GM19238 (cell line): ENCODE results near the gene PRMT7.

ENCODE experiments used
- DNase-seq: peaks from one replicate; pipeline ENCODE4 v3.0.0; 2011; ENCODE audit warnings: low spot score; ENCODE audit not compliant: insufficient read length

The PRMT7 gene

DNA sequence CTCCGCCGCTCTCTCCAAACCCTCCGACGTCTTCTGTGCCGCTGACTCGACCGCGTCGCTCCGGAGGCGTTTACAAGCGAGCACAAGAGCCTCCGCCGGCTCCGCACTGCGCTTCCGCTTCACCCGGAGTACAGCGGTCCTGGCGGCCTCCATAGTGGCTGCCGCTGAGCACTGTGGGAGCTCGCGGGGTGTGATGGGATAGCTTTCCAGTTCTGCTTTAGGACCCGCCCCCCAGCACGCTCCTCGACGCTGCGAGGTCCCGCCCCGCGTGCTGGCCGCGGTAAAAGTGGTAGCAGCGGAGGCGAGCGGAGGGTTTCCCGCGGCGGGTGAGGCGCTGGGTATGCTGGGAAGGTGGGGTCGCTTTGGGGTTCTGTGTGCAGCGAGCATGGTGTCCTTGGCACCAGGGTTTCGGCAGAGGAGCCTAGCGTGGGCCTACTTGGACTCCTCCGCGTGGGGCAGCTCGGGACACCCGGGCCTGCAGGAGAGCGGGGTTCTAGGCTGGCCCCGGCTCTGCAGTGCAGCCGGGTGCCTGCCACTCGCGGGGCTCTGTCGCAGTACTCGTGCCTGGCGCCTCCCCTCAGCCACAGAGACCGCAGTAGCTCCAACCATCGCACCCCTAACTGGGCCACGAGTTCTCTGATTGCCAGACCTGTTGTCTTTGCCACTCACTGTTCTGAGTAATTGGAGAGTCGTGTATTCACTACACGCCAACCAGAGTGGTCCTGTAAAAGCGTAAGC lies at the start of gene PRMT7, which contains the start of gene SLC7A6OS:
Gene PRMT7 (plus strand): TSS at position 246 of the 738 bp plus-strand sequence. CDS start 4,961 bp downstream, outside the sequence.
Gene SLC7A6OS (minus strand): TSS at position 173 of the 738 bp plus-strand sequence. CDS start 20 bp downstream, at position 153.
- DNase-seq = peak; percentile 96

- no peak for DNase-seq
Measured at GRCh38 chr16:68263559-68264127, 47.2 kb upstream of the PRMT7 start.

DNA sequence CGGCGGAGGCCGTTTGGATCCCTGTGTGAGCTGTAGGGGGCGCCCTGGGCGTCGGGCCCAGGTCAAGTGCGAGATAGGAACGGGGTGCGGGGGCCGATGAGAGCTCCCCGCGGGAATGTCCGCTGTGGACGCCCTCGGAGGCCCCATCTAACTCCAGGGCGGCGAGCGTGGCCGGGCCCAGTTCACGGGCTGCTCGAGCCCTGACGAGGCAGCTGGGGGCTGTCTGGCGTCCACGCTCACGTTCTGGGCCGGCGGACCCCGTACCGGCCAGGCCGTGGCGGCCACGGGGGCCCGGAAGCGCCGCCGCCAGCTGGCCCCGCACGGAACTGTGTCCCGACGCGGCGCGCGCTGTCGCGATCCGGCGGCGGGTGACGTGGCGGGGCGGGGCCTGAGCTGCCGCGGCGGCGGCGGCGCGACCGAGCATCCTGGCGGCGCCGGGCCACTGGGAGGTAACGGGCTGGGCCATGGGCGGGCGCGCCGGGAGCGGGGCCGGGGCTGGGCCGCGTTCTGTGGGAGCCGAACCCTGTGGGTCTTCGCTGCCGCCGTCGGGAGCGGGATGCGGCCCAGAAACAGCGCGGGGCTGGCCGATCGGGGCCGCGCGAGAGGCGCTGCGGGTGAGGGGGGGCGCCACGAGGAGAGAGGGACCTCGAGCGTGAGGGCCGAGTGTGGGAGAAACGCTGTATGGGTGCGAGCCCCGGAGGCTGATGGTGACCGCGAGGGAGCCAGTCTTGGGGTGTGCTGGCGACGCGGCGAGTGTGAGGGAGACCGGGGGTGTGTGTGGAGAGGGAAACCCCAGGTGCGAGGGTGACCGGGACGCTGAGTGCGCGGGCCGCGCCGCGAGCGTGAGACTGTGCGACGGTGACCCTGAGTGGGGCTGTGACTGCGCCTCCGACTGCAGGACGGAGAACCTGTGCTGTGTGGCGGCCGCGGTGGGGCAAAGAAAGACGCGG lies 46.4 kb upstream of the PRMT7 start, which contains the start of gene SLC7A6:
Gene SLC7A6 (plus strand): TSS at position 399 of the 950 bp plus-strand sequence. CDS start 10,201 bp downstream, outside the sequence.
- peak; percentile 91 for DNase-seq

- no peak for DNase-seq
Measured at GRCh38 chr16:68265078-68265920, 45.5 kb upstream of the PRMT7 start.

DNA sequence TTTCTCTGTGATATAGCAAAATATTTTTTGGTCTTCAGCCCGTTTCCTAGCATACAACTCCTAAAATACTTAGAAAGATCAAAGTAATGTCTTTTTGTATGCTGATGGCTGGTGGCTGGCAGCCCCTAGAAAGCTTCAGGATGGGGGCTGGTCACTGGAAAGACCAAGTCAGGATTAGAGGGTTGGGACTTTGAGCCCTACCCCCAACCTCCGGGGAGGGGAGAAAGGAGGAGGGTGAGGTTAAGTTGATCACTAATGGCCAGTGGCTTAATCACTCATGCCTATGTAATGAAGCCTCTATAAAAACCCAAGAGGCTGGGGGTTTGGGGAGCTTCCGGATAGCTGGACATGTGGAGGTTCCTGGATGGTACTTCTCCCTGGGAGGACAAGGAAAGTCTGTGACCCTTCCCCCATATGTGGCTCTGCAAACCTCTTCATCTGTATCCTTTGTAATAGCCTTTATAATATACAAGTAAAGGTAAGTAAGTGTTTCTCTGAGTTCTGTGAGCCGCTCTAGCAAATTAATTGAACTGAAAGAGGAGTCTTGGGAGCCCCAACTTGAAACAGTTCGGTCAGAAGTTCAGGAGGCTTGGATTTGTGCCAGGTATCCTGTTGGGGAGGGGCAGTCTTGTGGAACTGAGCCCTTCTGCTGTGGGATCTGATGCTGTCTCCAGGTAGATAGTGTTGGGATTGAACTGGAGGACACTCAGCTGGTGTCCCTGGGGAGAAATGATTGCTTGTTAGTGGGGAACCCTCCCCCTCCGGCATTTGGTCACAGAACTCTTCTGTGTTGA lies 43.0 kb upstream of the PRMT7 start:
- no peak for DNase-seq

GRCh38 chr16:68269793-68270192 lies 41.0 kb upstream of the PRMT7 start:
- DNase-seq = no peak

GRCh38 chr16:68270353-68270752 lies 40.5 kb upstream of the PRMT7 start:
- no peak for DNase-seq

DNA sequence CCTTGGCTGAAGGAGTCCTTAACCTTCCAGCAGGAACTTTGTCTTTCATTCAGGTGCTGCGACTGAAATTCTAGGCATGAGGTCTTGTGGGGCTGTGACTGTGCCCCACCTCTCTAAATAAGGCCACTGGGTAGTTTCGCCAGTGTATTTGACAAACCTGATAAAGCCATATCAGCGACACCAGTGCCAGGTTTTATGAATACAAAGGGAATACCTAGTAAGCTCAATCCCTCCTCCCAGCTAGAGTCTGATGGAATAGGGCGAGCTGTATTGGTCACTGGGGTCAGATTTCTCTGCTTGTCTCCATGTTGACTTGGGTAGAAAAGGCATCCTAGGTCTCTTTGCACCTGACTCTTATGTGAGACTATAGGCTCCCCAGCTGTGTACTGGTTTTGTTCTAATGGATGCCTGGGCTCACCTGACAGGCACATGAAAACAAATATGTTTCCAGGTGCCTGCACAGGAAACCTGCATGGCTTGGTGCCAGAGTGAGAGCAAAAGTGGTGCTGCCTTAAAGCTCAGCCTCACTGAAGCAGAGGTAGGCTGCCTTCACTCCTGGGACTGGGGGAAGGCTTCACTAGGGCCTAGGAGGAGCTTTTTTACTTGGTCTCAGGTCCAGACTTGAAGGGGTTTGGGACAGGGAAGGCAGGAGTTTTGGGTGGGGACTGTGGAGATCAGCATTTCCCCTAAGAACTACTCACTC lies 38.2 kb upstream of the PRMT7 start:
- no peak for DNase-seq

- no peak for DNase-seq
Measured at GRCh38 chr16:68273459-68273858, 37.4 kb upstream of the PRMT7 start.

DNA sequence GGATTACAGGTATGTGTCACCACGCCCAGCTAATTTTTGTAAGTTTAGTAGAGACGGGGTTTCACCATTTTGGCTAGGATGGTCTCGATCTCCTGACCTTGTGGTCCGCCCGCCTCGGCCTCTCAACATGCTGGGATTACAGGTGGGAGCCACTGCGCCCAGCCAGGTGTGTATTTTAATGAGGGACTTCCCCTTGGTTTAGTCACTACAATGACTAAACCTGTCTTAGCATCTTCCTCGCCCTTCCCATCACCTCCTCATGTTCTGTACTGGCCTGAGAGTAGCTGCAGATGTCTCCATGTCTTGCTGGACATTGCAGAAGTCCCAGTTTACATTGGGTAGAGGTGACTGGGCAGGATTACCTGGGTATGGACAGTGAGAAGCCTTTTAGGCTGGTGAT lies 36.9 kb upstream of the PRMT7 start:
- no peak for DNase-seq

DNA sequence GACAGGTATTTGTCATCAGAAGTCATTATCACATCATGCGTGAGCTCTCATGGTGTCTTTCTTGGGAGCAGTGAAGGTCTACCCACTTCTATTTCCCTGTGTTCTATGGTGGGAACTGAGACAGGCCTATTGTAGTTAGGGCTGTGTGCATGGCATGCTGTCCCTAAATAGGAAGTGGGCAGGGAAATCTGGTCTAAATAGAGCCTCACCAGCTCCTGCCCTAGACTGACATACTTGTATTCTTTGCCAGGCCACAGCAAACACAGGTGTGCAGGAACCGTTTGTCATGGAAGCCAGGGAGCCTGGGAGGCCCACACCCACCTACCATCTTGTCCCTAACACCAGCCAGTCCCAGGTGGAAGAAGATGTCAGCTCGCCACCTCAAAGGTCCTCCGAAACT lies 36.4 kb upstream of the PRMT7 start:
- DNase-seq = no peak

DNA sequence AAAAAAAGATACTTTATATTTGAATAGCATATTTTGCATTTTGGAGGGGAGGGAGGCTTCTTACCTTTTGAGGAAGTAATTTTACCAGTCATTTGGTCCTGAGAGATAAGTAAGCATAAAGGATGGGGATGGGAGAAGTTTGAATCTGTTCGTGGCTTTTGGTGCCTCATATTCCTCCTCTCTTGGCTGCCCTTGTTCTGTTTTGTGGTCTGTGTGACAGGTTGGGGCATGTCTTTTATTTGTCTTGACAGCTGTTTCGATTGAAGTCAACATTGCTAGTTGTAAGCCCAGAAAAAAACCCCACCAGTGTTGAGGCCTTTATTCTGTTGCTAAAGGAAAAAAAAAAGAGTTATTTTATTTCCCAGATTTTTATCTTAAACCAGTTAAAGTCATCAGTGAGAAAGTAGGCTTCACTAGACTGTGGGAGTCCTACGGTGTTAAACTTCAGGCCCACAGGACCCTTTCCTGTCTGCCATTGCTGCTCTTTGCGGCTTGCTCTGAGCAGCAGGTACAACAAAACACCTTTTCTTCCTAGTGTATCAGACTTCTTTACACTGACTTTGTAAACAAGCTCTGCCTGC lies 35.1 kb upstream of the PRMT7 start:
- DNase-seq = no peak

- no peak for DNase-seq
Measured at GRCh38 chr16:68276223-68276622, 34.6 kb upstream of the PRMT7 start.

GRCh38 chr16:68279726-68280558 lies 30.9 kb upstream of the PRMT7 start:
- no peak for DNase-seq

DNA sequence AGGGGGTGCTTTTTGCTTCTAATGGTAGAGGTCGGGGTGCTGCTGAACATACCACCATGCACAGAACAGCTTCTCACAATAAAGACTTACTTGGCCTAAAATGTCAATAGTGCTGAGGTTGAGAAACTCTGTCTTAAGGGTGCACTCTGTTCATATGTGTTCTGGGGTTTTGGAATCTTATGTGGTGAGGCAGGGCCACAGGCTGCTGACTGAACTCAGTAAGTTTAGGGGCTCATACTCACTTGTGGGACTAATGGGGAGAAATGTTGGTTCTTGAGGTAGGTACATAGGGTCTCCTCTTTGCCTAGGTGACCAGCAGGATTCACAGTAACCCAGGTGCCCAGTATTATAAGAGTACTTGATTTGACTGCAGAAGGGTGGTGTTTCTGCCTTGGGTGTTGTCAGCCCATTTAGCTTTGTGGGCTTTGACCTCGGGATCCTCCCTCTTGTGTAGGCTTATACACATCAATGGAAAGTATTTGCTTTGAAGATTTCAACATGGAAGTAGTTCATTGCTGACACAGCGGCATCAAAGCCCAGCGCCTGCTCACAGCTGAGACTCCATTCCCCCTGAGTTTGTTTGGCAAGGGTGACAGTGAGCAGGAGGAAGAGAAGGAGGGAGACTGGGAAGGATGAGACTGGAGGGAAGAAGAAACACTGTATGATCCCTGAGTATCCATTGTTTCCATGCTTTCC lies 29.3 kb upstream of the PRMT7 start:
- no peak for DNase-seq

- DNase-seq = no peak
Measured at GRCh38 chr16:68282064-68282452, 28.8 kb upstream of the PRMT7 start.

DNA sequence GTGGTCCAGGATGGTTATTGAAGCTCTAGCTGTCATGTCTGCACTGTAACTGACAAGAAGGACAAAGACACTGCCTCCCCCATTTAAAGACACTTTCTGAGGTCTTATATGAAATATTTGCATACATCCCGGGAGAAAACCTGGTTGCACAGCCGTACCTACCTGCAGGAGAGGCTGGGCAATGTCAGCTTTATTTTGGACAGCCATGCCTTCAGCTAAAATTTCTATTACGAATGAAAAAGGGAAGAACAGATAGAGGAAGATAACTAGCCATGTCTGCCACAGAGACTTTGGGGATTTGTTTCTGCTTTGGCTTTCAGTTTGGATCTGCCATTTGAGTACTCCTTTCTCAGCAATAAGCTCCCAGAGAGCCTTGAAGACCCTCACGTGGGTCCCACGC lies 27.5 kb upstream of the PRMT7 start:
- no peak for DNase-seq
